RWPE1 (cell line): ENCODE measurements around the gene PDE11A.

Experiments
- CTCF ChIA-PET: fragments of 350-600 bp; sonication (Branson Sonifier 250); formaldehyde crosslinking; extraction: SDS; loops from one replicate; lab custom pipeline; 2021; lab: Yijun Ruan, JAX
- POLR2A ChIA-PET: fragments of 400-600 bp; formaldehyde crosslinking; extraction: SDS; loops from one replicate; lab custom pipeline; 2020; ENCODE audit warnings: antibody characterized with exemption; ENCODE audit not compliant: low non-redundant PET; lab: Yijun Ruan, JAX
- DNase-seq: peaks from one replicate; pipeline ENCODE4 v3.0.0; 2012; ENCODE audit warnings: low spot score
- H3K27ac ChIP-seq: fragments of 450-650 bp; 2 replicates; pipeline ENCODE4 v1.5.1; 2017
- CTCF ChIP-seq: fragments of 450-650 bp; conservative IDR thresholded peaks from 2 replicates; pipeline ENCODE4 v1.5.1; 2017; ENCODE audit warnings: low read depth, mild to moderate bottlenecking

Gene PDE11A

GRCh38 chr2:177595126-177595845, 477.3 kb downstream of the PDE11A start:
- ChIA-PET CTCF (no interaction called here), POLR2A (no interaction called here)
- TF ChIP-seq CTCF = no peak
- no peak overlapping the region for H3K27ac ChIP-seq
- no peak for DNase-seq

GRCh38 chr2:177593402-177593801, 479.2 kb downstream of the PDE11A start:
- CTCF ChIA-PET = interaction anchor here (0.9 kb wide), 1 partner anchor 11 kb away, joined by 3 read pairs; no protein-coding TSS in a partner anchor
- no peak for DNase-seq
- no peak for TF ChIP-seq CTCF
- H3K27ac ChIP-seq = no peak overlapping the region
- POLR2A ChIA-PET = no interaction called here

DNA sequence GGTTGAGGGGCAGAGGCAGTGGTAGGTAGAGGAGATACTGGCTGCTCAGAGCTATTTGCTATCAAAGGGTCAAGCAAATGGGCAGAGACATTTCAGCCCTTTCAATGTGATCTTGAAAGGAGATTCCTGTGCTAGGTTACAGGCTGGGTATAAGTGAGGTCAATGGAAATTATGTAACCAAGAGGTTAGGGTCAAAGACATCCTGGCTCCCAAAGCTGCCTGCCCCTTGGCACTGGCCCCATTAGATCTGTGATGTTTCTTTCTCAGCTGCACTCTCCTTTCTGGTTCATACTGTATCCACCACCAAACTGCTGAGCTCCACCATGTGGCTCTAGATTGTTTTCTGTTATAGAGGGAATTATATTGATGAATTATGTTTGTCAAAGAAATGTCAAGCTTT, 479.6 kb downstream of the PDE11A start:
- no peak for DNase-seq
- ChIA-PET POLR2A (interaction anchor here (0.5 kb wide), 1 partner anchor 16 kb away, joined by 3 read pairs; no protein-coding TSS in a partner anchor), CTCF (interaction anchor here (0.9 kb wide), 1 partner anchor 11 kb away, joined by 3 read pairs; no protein-coding TSS in a partner anchor)
- H3K27ac ChIP-seq = no peak overlapping the region
- no peak for TF ChIP-seq CTCF

DNA sequence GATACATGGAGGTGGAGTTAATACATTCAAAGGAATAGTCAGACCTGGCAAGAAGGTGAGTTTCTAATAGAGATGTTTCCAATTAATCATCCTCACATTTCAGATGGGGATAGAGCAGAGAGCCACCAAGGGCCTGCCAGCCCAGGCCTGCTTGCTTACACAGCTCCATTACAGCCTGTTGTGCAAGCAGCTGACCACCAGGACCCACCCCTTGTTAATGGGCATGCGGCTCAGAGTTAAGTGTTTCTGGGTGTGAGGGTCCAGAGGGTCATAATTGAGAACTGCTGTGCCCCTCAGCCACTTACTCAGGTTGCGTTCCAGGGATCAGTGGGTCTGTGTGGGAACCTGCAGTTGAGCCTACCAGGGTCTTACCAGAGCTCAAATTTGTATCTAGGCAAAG, 480.2 kb downstream of the PDE11A start:
- no peak for DNase-seq
- POLR2A ChIA-PET = interaction anchor here (0.5 kb wide), 1 partner anchor 16 kb away, joined by 3 read pairs; no protein-coding TSS in a partner anchor
- no peak for TF ChIP-seq CTCF
- CTCF ChIA-PET = no interaction called here
- H3K27ac ChIP-seq = no peak overlapping the region

GRCh38 chr2:177589186-177589585, 483.4 kb downstream of the PDE11A start:
- POLR2A ChIA-PET = no interaction called here
- CTCF ChIA-PET = no interaction called here
- H3K27ac ChIP-seq = no peak overlapping the region
- TF ChIP-seq CTCF = no peak
- no peak for DNase-seq

- no peak overlapping the region for H3K27ac ChIP-seq
- POLR2A ChIA-PET = no interaction called here
- DNase-seq = no peak
- TF ChIP-seq CTCF = no peak
- CTCF ChIA-PET = no interaction called here
These were observed 483.9 kb downstream of the PDE11A start for GRCh38 chr2:177588671-177589070.
